IPS-20b (cell line): Measurements from ENCODE around the gene SUPT5H.
A peak's percentile ranks its signal among the peaks of the same experiment; 100 is the strongest.

ENCODE experiments used
- H3K27ac ChIP-seq: one replicate; pipeline ENCODE4 v1.5.1; 2013; ENCODE audit warnings: low read length
- H3K27me3 ChIP-seq: 2 replicates; pipeline ENCODE4 v1.6.1; 2013; ENCODE audit warnings: mild to moderate bottlenecking, low read length, inconsistent platforms; ENCODE audit not compliant: insufficient read depth
- H3K36me3 ChIP-seq: 2 replicates; pipeline ENCODE4 v1.6.1; 2013; ENCODE audit warnings: low read depth, mild to moderate bottlenecking, inconsistent platforms, low read length, moderate library complexity; ENCODE audit not compliant: insufficient read depth
- H3K4me1 ChIP-seq: 2 replicates; pipeline ENCODE4 v1.6.1; 2013; ENCODE audit warnings: mild to moderate bottlenecking, control low read depth, inconsistent platforms, low read length, moderate library complexity; ENCODE audit not compliant: insufficient read depth
- H3K4me3 ChIP-seq: 2 replicates; pipeline ENCODE4 v1.5.1; 2013; ENCODE audit warnings: mild to moderate bottlenecking, low read length, inconsistent platforms
- H3K9ac ChIP-seq: 2 replicates; pipeline ENCODE4 v1.6.1; 2013; ENCODE audit warnings: low read depth, mild to moderate bottlenecking, inconsistent platforms, low read length, moderate library complexity
- H3K9me3 ChIP-seq: 2 replicates; pipeline ENCODE4 v1.6.1; 2013; ENCODE audit warnings: mild to moderate bottlenecking, low read depth, low read length, inconsistent platforms; ENCODE audit not compliant: insufficient read depth

The SUPT5H gene

DNA sequence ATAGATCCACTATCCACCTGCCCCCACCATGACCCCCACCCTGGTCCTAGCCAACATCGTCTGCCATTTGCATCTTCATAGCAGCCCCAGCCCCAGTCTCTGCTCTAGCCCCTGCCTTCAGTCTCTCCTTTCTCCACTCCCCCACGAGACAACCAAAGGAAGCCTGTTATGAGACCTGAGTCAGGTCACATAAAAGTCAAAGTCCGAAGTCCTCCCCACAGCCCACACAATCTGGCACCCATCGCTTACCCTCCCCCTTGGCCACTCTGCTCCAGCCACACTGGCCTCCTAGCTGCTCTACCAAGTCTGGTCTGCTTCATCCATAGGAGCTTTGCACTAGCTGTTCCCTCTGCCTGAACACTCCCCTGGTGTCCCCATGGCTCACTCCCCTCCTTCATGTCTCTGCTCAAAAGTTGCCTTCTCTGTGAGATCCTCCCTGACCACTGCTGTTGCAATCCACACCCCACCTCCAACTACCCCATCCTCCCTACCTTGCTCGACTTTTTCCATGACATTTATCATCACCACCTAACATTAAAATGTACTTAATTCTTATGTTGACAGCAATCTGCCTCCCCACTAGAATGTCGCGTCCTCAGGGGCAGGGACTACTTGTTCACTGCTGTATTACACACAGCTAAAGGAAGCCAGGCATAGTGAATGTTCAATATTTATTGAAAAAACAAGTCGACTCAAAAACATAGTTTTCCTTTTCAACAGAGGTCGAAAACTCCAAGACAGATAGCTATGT, 34.1 kb upstream of the SUPT5H start:
- Histone ChIP-seq H3K27me3 (no peaks in the 10 kb centered on the region; the same call in 1 of the 2 replicates), H3K9me3 (no peaks in the 10 kb centered on the region), H3K9ac (peak overlapping the region; percentile 33; the same call in 1 of the 2 replicates), H3K36me3 (peaks cover 17% of the 10 kb centered on the region), H3K4me3 (peak overlapping the region; percentile 92; the same call in 1 of the 2 replicates), H3K4me1 (peaks cover 21% of the 10 kb centered on the region), H3K27ac (peak overlapping the region; percentile 10)

DNA sequence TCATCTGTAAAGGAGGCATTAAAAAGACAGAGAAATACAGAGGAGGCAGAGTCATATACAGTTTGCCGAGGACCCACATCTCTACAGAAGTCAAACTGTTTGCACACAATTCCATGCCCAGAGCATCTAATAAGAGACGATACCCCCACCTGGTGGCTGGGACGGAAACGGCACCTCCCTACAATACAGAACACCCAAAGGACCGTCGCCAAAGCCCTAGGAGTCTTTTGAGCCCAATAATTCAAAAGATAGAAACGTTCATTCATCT, 33.6 kb upstream of the SUPT5H start:
- H3K27ac ChIP-seq, result peak overlapping the region; percentile 10
- H3K9ac ChIP-seq, result peak overlapping the region; percentile 35; the same call in 1 of the 2 replicates
- H3K9me3 ChIP-seq, result no peaks in the 10 kb centered on the region
- H3K27me3 ChIP-seq, result no peaks in the 10 kb centered on the region; the same call in 1 of the 2 replicates
- peak overlapping the region; percentile 71 for H3K4me3 ChIP-seq
- H3K36me3 ChIP-seq, result peaks cover 22% of the 10 kb centered on the region
- peaks cover 21% of the 10 kb centered on the region for H3K4me1 ChIP-seq

DNA sequence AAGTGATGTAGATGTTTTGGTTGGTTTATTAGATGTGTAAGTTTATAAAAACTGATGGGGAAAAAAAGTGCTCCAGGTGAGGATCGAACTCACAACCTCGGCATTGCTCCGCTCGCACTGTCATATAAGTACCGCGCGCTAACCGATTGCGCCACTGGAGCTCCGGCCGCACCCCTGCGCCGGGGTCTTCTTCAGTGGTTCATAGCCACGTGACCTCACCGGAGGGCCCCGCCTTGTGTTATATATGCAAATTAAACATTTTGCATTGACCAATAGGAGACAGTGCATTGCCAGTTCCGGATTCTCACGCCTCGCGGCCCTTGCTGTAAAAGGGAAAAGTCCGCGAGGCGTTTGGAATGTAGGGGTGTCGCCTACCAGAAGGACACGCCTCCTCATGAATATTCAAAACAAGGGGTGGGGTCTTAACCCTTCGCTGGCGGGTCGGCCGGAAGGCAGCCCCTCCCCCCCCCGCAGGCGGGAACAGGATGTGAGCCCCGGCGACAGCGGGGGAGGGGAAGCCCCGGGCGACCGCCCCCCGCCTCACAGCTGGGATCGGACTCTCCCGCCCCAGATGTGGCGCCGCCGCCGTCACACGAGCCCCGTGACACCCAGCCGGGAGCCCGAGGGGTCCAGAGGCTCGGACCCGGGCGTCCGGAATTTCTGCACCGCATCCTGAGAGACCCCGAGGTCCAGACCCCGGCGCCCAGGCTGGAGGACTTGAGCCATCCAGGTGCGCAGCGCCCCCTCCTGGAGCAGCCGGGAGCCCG, 33.1 kb upstream of the SUPT5H start, which contains the start of gene PLEKHG2:
Gene PLEKHG2, plus strand, starts transcription at position 570 of the 767 bp plus-strand sequence. CDS start 1,418 bp downstream, outside the sequence.
- H3K27ac ChIP-seq, result peak within 1 kb of the TSS; percentile 80
- peak within 1 kb of the TSS; percentile 99 for H3K9ac ChIP-seq
- H3K36me3 ChIP-seq, result peaks cover 27% of the 10 kb centered on the region
- no peaks in the 10 kb centered on the region for H3K9me3 ChIP-seq
- no peaks in the 10 kb centered on the region; the same call in 1 of the 2 replicates for H3K27me3 ChIP-seq
- H3K4me1 ChIP-seq, result peaks cover 21% of the 10 kb centered on the region
- peak within 1 kb of the TSS; percentile 93 for H3K4me3 ChIP-seq

DNA sequence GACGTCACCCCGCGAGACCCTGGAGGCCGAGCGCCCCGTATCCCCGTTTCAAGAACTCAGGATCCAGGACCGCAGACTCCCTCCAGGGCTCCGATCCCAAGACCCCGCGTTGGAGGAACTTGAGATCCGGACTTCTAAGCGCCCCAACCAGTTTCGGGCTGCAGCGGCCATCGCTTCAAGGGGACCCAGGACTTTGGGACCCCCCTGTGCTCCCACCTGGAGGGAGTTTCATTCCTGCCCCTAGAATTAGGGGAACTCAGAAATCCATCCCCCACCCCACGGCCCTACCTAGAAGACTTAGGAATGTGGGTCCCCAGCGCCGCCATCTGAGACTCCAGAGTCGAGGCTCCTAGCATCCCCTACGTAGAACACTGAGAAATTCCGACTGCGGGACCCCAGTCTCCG, 32.5 kb upstream of the SUPT5H start:
- peak overlapping the region; percentile 99 for H3K9ac ChIP-seq
- H3K4me3 ChIP-seq, result peak overlapping the region; percentile 93
- H3K27me3 ChIP-seq, result no peaks in the 10 kb centered on the region
- peaks cover 21% of the 10 kb centered on the region for H3K4me1 ChIP-seq
- H3K9me3 ChIP-seq, result no peaks in the 10 kb centered on the region
- peak overlapping the region; percentile 80 for H3K27ac ChIP-seq
- H3K36me3 ChIP-seq, result peaks cover 30% of the 10 kb centered on the region

DNA sequence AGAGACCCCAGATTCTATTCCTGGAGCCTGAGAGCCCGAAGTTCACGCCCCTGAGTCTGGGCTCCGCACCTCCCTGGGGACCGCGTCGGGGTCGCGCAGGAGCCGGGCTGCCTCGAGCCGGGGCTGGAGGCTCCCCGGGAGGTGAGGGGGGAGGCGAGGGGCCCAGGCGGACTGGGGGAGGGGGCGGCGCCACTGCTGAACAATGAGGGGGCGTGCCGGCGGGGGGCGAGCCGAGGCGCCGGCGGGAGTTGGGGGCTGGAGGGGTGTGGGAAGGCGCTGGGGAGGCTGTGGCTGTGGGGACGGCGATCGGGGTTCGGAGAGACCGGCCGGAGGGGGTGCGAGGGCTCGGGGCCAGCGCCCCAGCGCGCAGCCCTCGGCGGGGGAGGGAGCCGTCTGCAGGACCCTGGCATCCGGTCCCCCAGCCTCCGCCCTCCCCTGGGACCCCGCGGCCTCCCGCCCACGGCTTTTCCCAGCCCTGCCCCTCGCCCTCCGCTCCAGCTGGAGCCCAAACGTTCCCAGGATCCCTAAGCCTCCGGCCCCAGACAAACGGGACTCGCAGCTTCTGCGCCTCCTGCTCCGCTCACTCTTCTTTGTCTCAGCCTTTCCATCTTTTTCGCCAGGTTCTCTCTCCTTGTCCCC, 32.0 kb upstream of the SUPT5H start:
- Histone ChIP-seq H3K27ac (peak overlapping the region; percentile 80), H3K9ac (peak overlapping the region; percentile 99), H3K36me3 (peaks cover 31% of the 10 kb centered on the region), H3K9me3 (no peaks in the 10 kb centered on the region), H3K27me3 (no peaks in the 10 kb centered on the region), H3K4me3 (peak overlapping the region; percentile 93), H3K4me1 (peaks cover 21% of the 10 kb centered on the region)

DNA sequence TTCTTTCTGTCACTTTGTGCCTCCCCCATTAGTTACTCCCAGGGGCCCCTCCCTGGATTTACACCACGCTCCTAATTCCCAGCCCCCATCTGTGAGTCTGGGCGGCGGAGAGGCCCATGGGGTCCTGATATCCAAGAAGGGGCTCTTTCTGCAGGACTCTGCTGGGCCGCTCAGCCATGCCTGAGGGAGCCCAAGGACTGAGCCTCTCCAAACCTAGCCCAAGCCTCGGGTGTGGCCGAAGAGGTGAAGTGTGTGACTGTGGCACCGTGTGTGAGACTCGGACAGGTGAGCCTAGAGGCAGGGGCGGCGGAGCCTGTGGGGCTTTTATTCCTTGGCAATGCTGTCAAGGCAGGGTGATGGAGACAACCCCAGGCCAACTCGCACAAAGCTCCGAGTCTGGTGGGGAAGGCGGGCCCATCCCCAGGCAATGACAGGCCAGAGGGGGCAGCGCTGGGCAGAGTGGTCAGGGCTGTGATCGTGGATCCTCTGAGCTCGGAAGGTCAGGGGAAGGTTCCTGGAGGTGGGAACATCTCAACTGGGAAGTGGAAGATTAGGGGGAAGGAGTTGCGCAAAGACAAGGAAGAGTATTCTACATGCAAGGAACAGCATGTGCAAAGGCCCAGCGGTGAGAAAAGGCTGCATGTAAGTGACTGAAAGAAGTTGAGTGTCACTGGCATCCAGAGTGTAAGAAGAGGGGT, 31.3 kb upstream of the SUPT5H start:
- no peaks in the 10 kb centered on the region for H3K27me3 ChIP-seq
- peak overlapping the region; percentile 40 for H3K27ac ChIP-seq
- peaks cover 16% of the 10 kb centered on the region for H3K4me1 ChIP-seq
- no peaks in the 10 kb centered on the region for H3K9me3 ChIP-seq
- peak overlapping the region; percentile 93 for H3K4me3 ChIP-seq
- H3K9ac ChIP-seq, result peak overlapping the region; percentile 99
- peaks cover 33% of the 10 kb centered on the region for H3K36me3 ChIP-seq

DNA sequence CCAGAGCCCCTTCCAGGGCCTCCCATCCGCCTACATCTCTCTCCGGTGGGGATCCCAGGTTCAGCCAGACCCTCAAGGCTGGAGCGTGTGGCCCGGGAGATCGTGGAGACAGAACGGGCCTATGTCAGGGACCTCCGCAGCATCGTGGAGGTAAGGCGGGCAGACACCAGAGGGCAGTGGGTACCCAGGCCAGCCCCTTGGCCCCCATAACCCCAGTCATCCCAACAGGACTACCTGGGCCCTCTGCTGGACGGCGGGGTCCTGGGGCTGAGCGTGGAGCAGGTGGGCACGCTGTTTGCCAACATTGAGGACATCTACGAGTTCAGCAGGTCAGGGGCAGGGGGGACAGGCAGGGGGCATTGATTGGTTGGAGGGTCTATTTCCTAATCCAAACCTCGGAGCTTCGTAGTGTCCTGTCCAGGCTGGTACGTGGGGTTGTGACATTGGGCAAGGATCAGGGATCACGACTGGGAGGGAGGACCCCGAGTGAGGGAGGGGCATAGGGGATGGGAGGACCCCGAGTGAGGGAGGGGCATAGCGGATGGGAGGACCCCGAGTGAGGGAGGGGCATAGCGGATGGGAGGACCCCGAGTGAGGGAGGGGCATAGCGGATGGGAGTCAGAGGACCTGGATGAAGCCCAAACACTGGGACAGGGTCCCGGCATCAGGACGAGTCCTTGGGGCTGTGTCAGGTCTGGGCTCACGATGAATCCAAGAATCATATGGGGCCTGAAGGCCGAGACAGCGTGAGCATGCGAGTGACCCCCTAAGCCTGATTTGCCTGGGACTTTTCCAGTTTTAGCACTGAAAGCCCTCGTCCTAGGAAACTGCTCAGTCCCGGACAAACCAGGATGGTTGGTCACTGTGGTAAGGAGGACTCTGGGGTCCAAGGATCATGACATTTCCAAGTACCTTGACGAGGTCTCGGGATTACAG, 30.0 kb upstream of the SUPT5H start:
- Histone ChIP-seq H3K27ac (no peak overlapping the region), H3K4me1 (peaks cover 16% of the 10 kb centered on the region), H3K9ac (peak overlapping the region; percentile 99; the same call in 1 of the 2 replicates), H3K4me3 (peak overlapping the region; percentile 93; the same call in 1 of the 2 replicates), H3K27me3 (no peaks in the 10 kb centered on the region), H3K36me3 (peaks cover 44% of the 10 kb centered on the region), H3K9me3 (no peaks in the 10 kb centered on the region)

DNA sequence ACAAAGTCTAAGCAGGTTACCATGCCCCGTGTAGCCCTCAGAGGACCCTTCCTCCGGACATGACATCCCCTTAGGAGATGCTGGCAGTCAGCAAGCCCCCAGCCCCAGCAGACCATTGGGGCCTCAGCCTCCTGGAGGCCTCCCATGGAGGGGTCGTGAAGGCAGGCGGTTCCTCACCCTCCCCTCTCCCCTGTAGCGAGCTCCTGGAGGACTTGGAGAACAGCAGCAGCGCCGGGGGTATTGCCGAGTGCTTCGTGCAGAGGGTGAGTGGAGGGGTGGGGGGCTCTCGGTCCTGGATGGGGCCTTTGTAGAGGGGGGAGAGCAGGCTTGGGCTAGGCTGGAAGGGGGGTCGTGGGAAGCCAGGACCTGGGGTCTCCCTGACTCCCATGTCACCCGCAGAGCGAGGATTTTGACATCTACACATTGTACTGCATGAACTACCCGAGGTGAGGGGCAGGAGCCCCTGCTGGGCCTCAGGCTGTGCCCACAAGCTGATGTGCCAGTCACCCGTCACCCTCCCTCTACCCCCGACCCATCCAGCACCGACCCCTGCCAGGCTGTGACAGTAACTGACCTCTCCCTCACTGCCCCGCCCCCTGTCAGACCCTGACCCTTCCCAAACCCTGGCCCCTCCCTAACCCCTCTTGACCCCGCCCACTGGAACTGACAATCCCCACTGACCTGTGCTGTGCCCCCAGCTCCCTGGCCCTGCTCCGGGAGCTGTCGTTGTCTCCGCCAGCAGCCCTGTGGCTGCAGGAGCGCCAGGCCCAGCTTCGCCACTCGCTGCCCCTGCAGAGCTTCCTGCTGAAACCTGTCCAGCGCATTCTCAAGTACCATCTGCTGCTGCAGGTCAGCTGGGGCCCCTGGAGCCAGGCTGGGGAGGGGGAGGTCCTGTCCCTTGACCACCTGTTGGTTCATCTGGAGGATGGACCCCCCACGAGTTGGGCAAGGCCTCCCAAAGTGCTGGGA, 28.9 kb upstream of the SUPT5H start:
- H3K9me3 ChIP-seq, result no peaks in the 10 kb centered on the region
- peaks cover 54% of the 10 kb centered on the region for H3K36me3 ChIP-seq
- H3K4me1 ChIP-seq, result peaks cover 6% of the 10 kb centered on the region
- H3K27me3 ChIP-seq, result no peaks in the 10 kb centered on the region
- H3K27ac ChIP-seq, result no peak overlapping the region
- no peak overlapping the region for H3K4me3 ChIP-seq
- no peak overlapping the region for H3K9ac ChIP-seq

DNA sequence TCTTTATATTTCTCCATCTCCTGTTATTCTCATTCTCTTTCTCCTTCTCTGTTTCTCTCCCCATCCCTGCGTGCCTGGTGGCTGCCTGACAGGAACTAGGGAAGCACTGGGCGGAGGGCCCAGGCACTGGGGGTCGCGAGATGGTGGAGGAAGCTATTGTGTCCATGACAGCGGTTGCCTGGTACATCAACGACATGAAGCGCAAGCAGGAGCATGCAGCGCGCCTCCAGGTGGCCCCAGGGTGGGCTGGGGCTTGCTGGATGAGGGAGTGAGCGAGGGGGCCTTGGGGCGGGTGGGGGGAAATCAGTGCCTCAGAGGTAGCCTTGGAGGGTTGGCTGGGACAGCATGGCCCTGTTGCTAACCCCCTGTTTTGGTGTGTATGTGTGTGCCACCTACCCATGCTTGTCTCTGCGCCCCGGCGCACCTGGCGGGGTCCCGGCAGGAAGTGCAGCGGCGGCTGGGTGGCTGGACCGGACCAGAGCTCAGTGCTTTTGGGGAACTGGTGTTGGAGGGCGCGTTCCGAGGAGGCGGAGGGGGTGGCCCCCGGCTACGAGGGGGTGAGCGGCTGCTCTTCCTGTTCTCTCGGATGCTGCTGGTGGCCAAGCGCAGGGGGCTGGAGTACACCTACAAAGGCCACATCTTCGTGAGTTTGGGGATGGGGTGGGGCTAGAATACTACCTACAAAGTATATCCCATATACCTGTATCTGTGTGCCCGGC, 27.8 kb upstream of the SUPT5H start:
- peaks cover 63% of the 10 kb centered on the region for H3K36me3 ChIP-seq
- H3K4me3 ChIP-seq, result no peak overlapping the region
- H3K27ac ChIP-seq, result no peak overlapping the region
- H3K9me3 ChIP-seq, result no peaks in the 10 kb centered on the region
- no peak overlapping the region for H3K9ac ChIP-seq
- H3K27me3 ChIP-seq, result no peaks in the 10 kb centered on the region
- H3K4me1 ChIP-seq, result peaks cover 4% of the 10 kb centered on the region; the same call in 1 of the 2 replicates
